ENCODE data around the gene RIPOR1.

GRCh38 chr16:67558859-67559258 is 30.2 kb downstream of the RIPOR1 start:
- TF ChIP-seq POLR2A (IDR thresholded peaks at IDR 0.05; ENCODE audit: low read depth) (no peak), CTCF (IDR thresholded peaks at IDR 0.05) (no peak)

Measured in esophagus muscularis mucosa (tissue), 3 donors.